Measurements from ENCODE around the gene PCDH15.

The PCDH15 gene

DNA sequence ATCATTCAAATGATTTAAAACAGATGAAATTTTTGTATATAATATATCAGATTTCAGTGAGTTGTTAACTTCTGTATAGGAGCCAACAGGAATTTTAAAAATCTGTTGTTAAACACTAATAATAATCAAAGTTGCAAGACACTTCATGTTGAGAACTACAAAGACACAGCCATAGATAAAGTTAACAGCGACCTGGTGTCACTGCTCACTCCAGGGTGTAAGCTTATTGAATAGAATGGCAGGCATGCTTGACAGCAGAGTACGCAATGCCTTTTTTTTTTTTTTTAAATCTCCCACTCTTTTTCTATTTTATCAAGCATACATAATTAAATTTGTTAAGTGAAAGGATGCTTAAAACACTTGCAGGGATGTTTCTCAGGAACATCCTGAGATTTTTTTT is 32.0 kb downstream of the PCDH15 start:
- Mint-ChIP-seq H3K9me3 (peaks cover 0 to 6% of the 10 kb centered on the region in 2 donors), H3K36me3 (ENCODE audit: insufficient read depth) (no peaks in the 10 kb centered on the region), H3K4me1 (ENCODE audit: low read depth in 2 of 2) (no peaks in the 10 kb centered on the region), H3K4me3 (no peak overlapping the region), H3K27ac (no peak overlapping the region), H3K27me3 (no peaks in the 10 kb centered on the region)
- DNase-seq = no peak
- no peak for ATAC-seq (replicated peaks)

DNA sequence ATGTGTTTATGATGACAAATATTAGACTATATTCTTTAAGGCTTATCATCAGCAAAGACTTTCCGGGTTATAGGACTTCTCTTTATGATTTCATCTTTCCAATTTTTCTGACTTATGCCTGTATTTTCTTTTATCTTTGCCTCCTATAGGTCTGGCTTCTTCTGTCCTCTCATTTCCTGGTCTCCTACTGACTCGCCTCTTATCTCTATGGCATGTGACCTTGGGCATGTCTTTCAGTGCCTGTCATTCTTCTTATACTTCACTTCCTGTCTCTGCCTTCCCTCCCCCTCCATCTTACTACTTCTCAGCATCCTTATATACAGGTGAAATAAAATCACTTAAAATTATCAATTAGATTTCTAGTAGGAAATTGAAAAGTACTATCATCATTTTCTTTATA is 42.2 kb downstream of the PCDH15 start:
- H3K27ac Mint-ChIP-seq = no peak overlapping the region
- ATAC-seq (replicated peaks) (no peak), DNase-seq (no peak)
- H3K27me3 Mint-ChIP-seq = no peaks in the 10 kb centered on the region
- no peaks in the 10 kb centered on the region for H3K36me3 Mint-ChIP-seq (ENCODE audit: insufficient read depth)
- no peak overlapping the region for H3K4me3 Mint-ChIP-seq
- no peaks in the 10 kb centered on the region for H3K4me1 Mint-ChIP-seq (ENCODE audit: low read depth in 2 of 2)
- H3K9me3 Mint-ChIP-seq = peaks cover 0 to 4% of the 10 kb centered on the region in 2 donors

DNA sequence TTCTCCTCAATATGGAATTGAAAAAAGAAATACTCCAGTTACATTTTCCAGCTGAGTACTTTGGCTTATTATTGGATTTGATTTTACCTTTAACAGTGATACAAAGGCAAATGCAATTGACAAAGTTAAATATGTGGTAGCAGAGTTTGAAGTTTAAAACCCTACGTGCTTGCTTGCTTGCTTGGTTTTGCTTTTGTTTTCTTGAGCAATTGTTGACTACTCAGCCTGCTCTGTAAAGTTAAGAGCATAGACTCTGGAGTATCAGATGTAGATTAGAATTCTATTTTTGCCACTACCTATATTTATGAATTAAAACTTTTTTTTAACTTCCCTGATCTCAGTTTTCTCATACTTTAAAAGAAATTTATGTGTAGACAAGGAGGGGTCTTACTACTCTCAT is 51.4 kb downstream of the PCDH15 start:
- ATAC-seq (replicated peaks) (no peak), DNase-seq (no peak)
- H3K27ac Mint-ChIP-seq = no peak overlapping the region
- H3K27me3 Mint-ChIP-seq = no peaks in the 10 kb centered on the region
- H3K4me1 Mint-ChIP-seq (ENCODE audit: low read depth in 2 of 2) = no peaks in the 10 kb centered on the region
- H3K9me3 Mint-ChIP-seq = peaks cover 0 to 5% of the 10 kb centered on the region in 2 donors
- H3K4me3 Mint-ChIP-seq = no peak overlapping the region
- H3K36me3 Mint-ChIP-seq (ENCODE audit: insufficient read depth) = no peaks in the 10 kb centered on the region

DNA sequence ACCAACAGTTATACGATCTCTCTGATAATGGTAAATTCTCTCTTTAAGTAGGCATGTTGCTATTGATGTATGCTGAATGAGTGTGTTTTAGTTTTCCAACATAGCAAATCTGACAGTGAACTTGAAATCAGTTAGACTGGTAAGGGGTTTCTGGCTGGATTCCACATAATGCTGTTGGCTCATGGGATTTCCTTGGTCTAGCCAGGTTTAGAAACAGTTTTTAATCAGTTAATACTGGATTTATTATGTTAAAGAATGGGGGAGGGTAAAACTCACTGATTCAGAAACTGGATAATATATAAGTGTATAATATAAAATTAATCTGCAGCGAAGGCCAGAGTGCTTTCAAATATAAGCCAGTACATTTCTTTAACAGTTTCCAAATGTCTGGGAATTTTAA is 55.6 kb downstream of the PCDH15 start:
- no peak for DNase-seq
- Mint-ChIP-seq H3K9me3 (peaks cover 0 to 17% of the 10 kb centered on the region in 2 donors), H3K4me1 (ENCODE audit: low read depth in 2 of 2) (no peaks in the 10 kb centered on the region), H3K27me3 (no peaks in the 10 kb centered on the region), H3K27ac (no peak overlapping the region), H3K36me3 (ENCODE audit: insufficient read depth) (no peaks in the 10 kb centered on the region), H3K4me3 (no peak overlapping the region)
- ATAC-seq (replicated peaks) = no peak

DNA sequence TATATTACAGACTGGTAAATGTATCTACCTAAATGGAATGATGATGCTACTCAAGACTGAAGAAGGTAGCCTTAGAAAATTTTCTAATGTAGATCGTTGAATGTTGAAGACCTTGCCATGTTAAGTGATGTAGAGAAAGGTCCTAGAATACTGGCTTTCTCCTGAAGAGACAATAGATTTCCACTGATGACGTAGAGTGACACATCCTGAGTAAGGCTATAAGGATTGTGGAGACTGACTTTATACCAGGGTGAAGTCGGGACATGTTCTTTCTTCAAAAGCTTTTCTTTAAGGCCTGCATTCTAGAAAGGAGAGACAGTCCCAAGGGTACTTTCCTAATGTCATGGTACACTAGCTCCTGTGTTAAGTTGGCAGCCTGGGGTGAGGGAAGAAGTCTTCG is 58.6 kb downstream of the PCDH15 start:
- Mint-ChIP-seq H3K36me3 (ENCODE audit: insufficient read depth) (no peaks in the 10 kb centered on the region), H3K9me3 (peaks cover 0 to 26% of the 10 kb centered on the region in 2 donors), H3K4me1 (ENCODE audit: low read depth in 2 of 2) (no peaks in the 10 kb centered on the region), H3K4me3 (no peak overlapping the region), H3K27ac (no peak overlapping the region), H3K27me3 (no peaks in the 10 kb centered on the region)
- ATAC-seq (replicated peaks) (no peak), DNase-seq (no peak)

DNA sequence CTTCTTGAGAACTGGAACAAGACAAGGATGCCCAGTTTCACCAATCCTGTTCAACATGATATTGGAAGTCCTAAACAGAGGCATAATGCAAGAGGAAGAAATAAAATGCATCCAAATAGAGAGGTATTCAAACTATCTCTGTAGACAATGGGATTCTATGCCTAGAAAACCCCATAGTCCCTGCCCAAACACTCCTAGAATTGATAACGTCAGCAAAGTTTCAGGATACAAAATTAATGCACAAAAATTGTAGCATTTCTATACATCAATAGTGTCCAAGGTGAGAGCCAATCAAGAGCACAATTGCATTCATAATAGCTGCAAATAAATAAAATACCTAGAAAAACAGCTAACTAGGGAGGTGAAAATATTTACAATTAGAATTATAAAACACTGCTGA is 72.5 kb downstream of the PCDH15 start:
- no peak overlapping the region for H3K4me3 Mint-ChIP-seq
- H3K4me1 Mint-ChIP-seq (ENCODE audit: low read depth in 2 of 2) = no peaks in the 10 kb centered on the region
- no peak overlapping the region for H3K27ac Mint-ChIP-seq
- ATAC-seq (replicated peaks) = no peak
- no peaks in the 10 kb centered on the region for H3K27me3 Mint-ChIP-seq
- peaks cover 10 to 13% of the 10 kb centered on the region in 2 donors for H3K9me3 Mint-ChIP-seq
- H3K36me3 Mint-ChIP-seq (ENCODE audit: insufficient read depth) = no peaks in the 10 kb centered on the region
- no peak for DNase-seq

DNA sequence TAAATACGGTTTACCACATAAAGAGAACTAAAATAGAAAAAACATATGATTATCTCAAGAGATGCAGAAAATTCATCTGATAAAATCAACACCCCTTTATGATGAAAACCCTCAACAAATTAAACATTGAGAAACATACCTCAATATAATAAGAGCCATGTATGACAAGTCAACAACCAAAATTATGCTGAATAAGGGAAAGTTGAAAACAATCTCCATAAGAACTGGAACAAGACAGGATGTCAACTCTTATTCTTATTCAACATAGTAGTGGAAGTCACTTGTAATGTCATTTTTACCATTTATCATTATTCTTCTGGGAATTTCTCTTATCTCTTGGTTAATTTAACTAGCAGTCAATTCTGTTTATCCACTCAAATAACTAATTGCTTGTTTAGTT is 79.0 kb downstream of the PCDH15 start:
- H3K9me3 Mint-ChIP-seq = peaks cover 7 to 11% of the 10 kb centered on the region in 2 donors
- ATAC-seq (replicated peaks) (no peak), DNase-seq (no peak)
- H3K27ac Mint-ChIP-seq = no peak overlapping the region
- H3K4me3 Mint-ChIP-seq = no peak overlapping the region
- H3K27me3 Mint-ChIP-seq = no peaks in the 10 kb centered on the region
- H3K36me3 Mint-ChIP-seq (ENCODE audit: insufficient read depth) = no peaks in the 10 kb centered on the region
- H3K4me1 Mint-ChIP-seq (ENCODE audit: low read depth in 2 of 2) = no peaks in the 10 kb centered on the region

DNA sequence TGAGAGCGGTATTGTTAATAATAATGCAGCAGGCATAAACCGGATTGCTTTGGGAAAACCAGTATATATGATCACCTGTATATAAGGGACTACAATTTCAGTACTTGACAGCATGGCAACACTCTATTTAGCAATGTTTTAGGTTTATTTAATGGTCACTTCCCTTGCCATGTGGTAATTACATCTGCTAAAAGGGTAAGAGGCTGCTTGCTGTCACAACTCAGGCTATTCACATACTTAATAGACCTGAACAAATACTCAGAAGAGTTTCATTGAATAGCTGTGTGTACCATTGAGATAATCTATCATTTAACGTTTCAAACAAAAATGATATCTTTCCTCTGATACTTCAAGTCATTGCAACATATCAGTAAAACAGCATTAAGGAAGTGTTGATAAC is 90.1 kb downstream of the PCDH15 start:
- H3K4me1 Mint-ChIP-seq (ENCODE audit: low read depth in 2 of 2) = no peaks in the 10 kb centered on the region
- no peaks in the 10 kb centered on the region for H3K36me3 Mint-ChIP-seq (ENCODE audit: insufficient read depth)
- DNase-seq = no peak

DNA sequence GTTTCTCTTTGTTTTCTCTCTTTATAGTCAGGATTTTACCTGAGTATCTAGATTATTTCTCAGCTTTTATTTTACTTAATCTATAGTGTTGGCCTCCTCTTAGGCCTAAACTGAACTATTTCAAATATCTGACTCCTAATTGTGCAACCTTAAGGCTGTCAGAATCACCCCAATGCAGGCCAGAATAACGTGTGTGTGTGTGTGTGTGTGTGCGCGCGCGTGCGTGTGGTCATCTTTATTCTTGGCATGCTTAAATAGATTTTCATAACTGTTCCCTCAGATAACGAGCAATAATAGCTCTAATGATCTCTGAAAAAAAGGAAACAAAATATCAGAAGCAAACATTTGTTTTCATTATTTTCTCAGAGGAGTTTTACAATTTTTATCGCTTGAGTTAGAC is 92.4 kb downstream of the PCDH15 start:
- H3K27ac Mint-ChIP-seq = no peak overlapping the region

More for the DNA sequence above, 90.1 kb downstream of the PCDH15 start:
- no peak overlapping the region for H3K4me3 Mint-ChIP-seq
- no peaks in the 10 kb centered on the region for H3K9me3 Mint-ChIP-seq
- no peaks in the 10 kb centered on the region for H3K27me3 Mint-ChIP-seq
- H3K27ac Mint-ChIP-seq = no peak overlapping the region
- ATAC-seq (replicated peaks) = no peak

DNA sequence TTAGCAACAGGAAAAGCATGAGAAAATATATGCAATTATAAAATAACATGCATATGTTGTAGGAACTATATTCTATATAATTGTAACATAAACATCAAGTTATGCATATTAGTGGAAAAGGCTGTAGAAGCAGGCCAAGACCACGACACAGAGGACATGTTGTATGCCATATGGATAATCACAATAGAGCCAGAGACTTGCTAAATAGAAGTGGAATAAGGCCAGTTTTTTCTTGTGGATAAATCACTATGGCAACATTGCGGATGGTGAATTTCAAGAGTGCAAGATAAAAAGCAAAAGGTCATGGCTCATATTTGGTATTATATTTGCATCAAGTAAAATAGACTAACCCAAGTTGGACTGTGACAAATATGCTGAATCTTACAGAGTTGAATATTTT is 93.0 kb downstream of the PCDH15 start:
- H3K36me3 Mint-ChIP-seq (ENCODE audit: insufficient read depth) = no peaks in the 10 kb centered on the region
- no peaks in the 10 kb centered on the region for H3K4me1 Mint-ChIP-seq (ENCODE audit: low read depth in 2 of 2)
- no peak for DNase-seq
- no peak overlapping the region for H3K4me3 Mint-ChIP-seq
- peaks cover 0 to 4% of the 10 kb centered on the region in 2 donors for H3K9me3 Mint-ChIP-seq
- no peaks in the 10 kb centered on the region for H3K27me3 Mint-ChIP-seq
- H3K27ac Mint-ChIP-seq = no peak overlapping the region
- ATAC-seq (replicated peaks) = no peak

More for the DNA sequence above, 92.4 kb downstream of the PCDH15 start:
- ATAC-seq (replicated peaks) (no peak), DNase-seq (no peak)
- Mint-ChIP-seq H3K4me3 (no peak overlapping the region), H3K27me3 (no peaks in the 10 kb centered on the region), H3K4me1 (ENCODE audit: low read depth in 2 of 2) (no peaks in the 10 kb centered on the region), H3K36me3 (ENCODE audit: insufficient read depth) (no peaks in the 10 kb centered on the region), H3K9me3 (no peaks in the 10 kb centered on the region)

DNA sequence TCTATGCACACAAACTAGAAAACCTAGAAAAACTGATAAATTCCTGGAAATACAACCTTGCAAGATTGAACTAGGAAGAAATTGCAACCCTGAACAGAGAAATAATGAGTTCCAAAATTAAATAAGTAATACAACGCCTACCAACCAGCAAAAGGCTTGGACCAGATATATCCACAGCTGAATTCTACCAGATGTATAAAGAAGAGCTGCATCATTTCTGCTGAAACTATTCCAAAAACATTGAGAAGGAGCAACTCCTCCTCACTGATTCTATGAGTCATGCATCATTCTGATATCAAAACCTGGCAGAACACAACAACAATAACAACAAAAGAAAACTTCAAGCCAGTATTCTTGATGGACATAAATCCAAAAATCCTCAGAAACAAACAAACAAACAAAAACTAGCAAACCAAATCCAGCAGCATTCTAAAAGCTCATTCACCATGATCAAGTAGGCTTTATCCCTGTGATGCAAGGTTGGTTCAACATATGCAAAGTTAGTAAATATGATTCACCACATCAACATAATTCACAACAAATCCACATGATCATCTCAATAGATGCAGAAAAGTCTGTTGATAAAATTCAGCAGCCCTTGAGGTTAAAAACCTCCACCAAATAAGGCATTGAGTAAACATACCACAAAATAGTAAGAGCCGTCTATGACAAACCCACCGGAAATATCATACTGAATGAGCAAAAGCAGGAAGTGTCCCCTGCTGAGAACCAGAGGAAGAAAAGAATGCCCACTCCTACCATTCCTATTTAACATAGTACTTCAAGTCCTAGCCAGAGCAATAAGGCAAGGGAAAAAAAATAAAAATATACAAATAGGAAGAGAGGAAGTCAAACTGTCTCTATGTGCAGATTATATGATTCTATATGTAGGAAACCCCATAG is 98.2 kb downstream of the PCDH15 start:
- no peaks in the 10 kb centered on the region for H3K4me1 Mint-ChIP-seq (ENCODE audit: low read depth in 2 of 2)
- H3K4me3 Mint-ChIP-seq = no peak overlapping the region
- no peaks in the 10 kb centered on the region for H3K36me3 Mint-ChIP-seq (ENCODE audit: insufficient read depth)
- no peak for ATAC-seq (replicated peaks)
- no peaks in the 10 kb centered on the region for H3K27me3 Mint-ChIP-seq
- H3K9me3 Mint-ChIP-seq = peaks cover 6 to 22% of the 10 kb centered on the region in 2 donors
- no peak for DNase-seq
- no peak overlapping the region for H3K27ac Mint-ChIP-seq

DNA sequence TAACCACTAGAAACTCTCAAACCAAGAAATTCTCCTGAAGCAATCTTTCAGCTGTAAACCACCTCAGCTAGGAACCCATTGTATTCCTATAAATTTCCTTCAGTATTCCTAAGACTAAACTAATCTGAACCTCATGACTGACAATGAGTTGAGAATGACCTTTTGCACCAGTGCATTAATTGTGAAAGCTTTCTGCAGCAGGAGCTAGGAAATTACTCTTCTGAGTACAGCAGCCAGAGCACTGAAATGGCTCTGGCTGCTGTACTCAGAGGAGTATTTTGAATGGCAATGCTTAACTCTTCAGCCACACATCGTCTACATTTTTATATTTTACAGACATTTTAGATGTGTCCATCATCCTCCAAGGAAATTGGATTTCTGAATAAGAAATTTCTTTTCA is 109.7 kb downstream of the PCDH15 start:
- no peaks in the 10 kb centered on the region for H3K36me3 Mint-ChIP-seq (ENCODE audit: insufficient read depth)
- H3K27me3 Mint-ChIP-seq = no peaks in the 10 kb centered on the region
- no peak overlapping the region for H3K27ac Mint-ChIP-seq
- no peak for DNase-seq
- peaks cover 0 to 12% of the 10 kb centered on the region in 2 donors for H3K9me3 Mint-ChIP-seq
- no peak for ATAC-seq (replicated peaks)
- no peaks in the 10 kb centered on the region for H3K4me1 Mint-ChIP-seq (ENCODE audit: low read depth in 2 of 2)
- H3K4me3 Mint-ChIP-seq = no peak overlapping the region

DNA sequence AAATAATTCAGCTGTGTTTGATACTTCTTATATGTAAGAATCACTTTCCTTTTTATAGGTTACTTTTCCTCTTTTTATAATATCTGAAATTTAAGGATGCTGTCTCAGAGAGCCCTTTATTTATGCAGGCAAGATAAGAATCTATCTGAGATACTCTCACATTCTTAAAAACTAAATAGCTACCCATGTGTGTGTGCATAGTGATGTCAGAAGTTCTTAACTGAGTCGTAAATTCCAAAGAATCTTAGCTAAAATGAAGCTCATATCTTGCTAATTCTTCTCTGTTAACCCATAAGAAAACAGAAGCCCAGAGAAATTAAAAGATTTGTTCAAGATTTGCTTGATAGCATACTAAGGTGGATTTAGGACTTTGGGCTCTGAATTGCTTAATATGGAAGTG is 118.5 kb downstream of the PCDH15 start:
- no peaks in the 10 kb centered on the region for H3K36me3 Mint-ChIP-seq (ENCODE audit: insufficient read depth)
- no peaks in the 10 kb centered on the region for H3K4me1 Mint-ChIP-seq (ENCODE audit: low read depth in 2 of 2)
- no peaks in the 10 kb centered on the region for H3K27me3 Mint-ChIP-seq
- ATAC-seq (replicated peaks) = no peak
- no peak overlapping the region for H3K4me3 Mint-ChIP-seq
- H3K9me3 Mint-ChIP-seq = peaks cover 4 to 15% of the 10 kb centered on the region in 2 donors
- no peak for DNase-seq
- H3K27ac Mint-ChIP-seq = no peak overlapping the region

DNA sequence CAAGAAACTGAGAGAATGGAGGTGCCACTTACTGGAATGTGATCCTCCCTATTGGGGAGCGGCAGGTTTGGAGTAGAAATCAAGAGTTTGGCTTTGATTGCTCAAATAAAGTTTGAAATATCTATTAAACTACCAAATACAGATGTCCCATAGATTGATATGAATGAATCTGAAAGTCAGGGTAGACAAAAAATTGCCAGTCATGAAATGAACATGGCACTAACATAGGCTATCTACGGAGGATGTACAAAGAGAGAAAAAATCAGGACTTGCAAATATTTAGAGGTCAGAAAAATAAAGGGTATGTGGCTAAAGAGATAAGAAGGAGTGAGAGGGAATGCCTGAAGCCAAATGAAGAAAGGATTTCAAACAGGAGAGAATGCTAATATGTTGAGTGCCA is 119.9 kb downstream of the PCDH15 start:
- no peaks in the 10 kb centered on the region for H3K4me1 Mint-ChIP-seq (ENCODE audit: low read depth in 2 of 2)
- no peaks in the 10 kb centered on the region for H3K36me3 Mint-ChIP-seq (ENCODE audit: insufficient read depth)
- H3K27me3 Mint-ChIP-seq = no peaks in the 10 kb centered on the region
- no peak for ATAC-seq (replicated peaks)
- no peak overlapping the region for H3K27ac Mint-ChIP-seq
- no peak overlapping the region for H3K4me3 Mint-ChIP-seq
- peaks cover 8 to 19% of the 10 kb centered on the region in 2 donors for H3K9me3 Mint-ChIP-seq
- no peak for DNase-seq

Measured in effector memory CD8-positive, alpha-beta T cell (primary cell).